IPS-NIHi7 (cell line): Measurements from ENCODE around the gene OSBPL8.

Experiments used
- DNase-seq: peaks from one replicate; pipeline ENCODE4 v3.0.0; 2012; ENCODE audit warnings: mixed read lengths; ENCODE audit errors: extremely low spot score

Gene OSBPL8

GRCh38 chr12:76556368-76556767, 3.2 kb downstream of the OSBPL8 start:
- DNase-seq, result no peak

GRCh38 chr12:76555797-76556196, 3.8 kb downstream of the OSBPL8 start:
- DNase-seq, result no peak

GRCh38 chr12:76555231-76555767, 4.3 kb downstream of the OSBPL8 start:
- no peak for DNase-seq

- no peak for DNase-seq
These were observed 5.0 kb downstream of the OSBPL8 start for GRCh38 chr12:76554405-76555230.

- DNase-seq, result no peak
These were observed 7.1 kb downstream of the OSBPL8 start for GRCh38 chr12:76552343-76552938.

- DNase-seq, result no peak
These were observed 8.1 kb downstream of the OSBPL8 start for GRCh38 chr12:76551482-76551888.

GRCh38 chr12:76549131-76549530, 10.4 kb downstream of the OSBPL8 start:
- DNase-seq, result no peak

- DNase-seq, result peak; percentile 15
These were observed 11.2 kb downstream of the OSBPL8 start for GRCh38 chr12:76548222-76548837.

- no peak for DNase-seq
These were observed 12.0 kb downstream of the OSBPL8 start for GRCh38 chr12:76547526-76547925.

- no peak for DNase-seq
These were observed 12.7 kb downstream of the OSBPL8 start for GRCh38 chr12:76546889-76547288.

- DNase-seq, result no peak
These were observed 14.1 kb downstream of the OSBPL8 start for GRCh38 chr12:76545486-76545885.

GRCh38 chr12:76544601-76545261, 14.8 kb downstream of the OSBPL8 start:
- no peak for DNase-seq

- no peak for DNase-seq
These were observed 15.7 kb downstream of the OSBPL8 start for GRCh38 chr12:76543813-76544347.

GRCh38 chr12:76542908-76543307, 16.7 kb downstream of the OSBPL8 start:
- DNase-seq, result no peak

- no peak for DNase-seq
These were observed 19.8 kb downstream of the OSBPL8 start for GRCh38 chr12:76539727-76540126.

GRCh38 chr12:76537923-76538322, 21.6 kb downstream of the OSBPL8 start:
- no peak for DNase-seq

GRCh38 chr12:76536546-76536945, 23.0 kb downstream of the OSBPL8 start:
- no peak for DNase-seq

GRCh38 chr12:76535170-76535569, 24.4 kb downstream of the OSBPL8 start:
- DNase-seq, result no peak

- no peak for DNase-seq
These were observed 26.2 kb downstream of the OSBPL8 start for GRCh38 chr12:76533331-76533730.

- no peak for DNase-seq
These were observed 27.1 kb downstream of the OSBPL8 start for GRCh38 chr12:76532520-76532919.

- no peak for DNase-seq
These were observed 28.5 kb downstream of the OSBPL8 start for GRCh38 chr12:76531056-76531455.

GRCh38 chr12:76530516-76530915, 29.1 kb downstream of the OSBPL8 start:
- DNase-seq, result no peak
